Type B pancreatic cell (in vitro differentiated cells): ENCODE measurements around the gene TTLL11. TPM values are rescaled to one million over a fixed set of nuclear protein-coding genes. Genes with fewer than 3 reads are reported as not detected.

ENCODE experiments used
- DNase-seq: peaks from one replicate; pipeline ENCODE4 v3.0.0; 2021; ENCODE audit warnings: mixed read lengths; ENCODE audit not compliant: unreplicated experiment; ENCODE audit errors: extremely low spot score
- H3K27ac Mint-ChIP-seq: 2 replicates; pipeline ENCODE4 v1.8.0; 2021; ENCODE audit warnings: mild to moderate bottlenecking, mixed read lengths
- H3K27me3 Mint-ChIP-seq: 2 replicates; pipeline ENCODE4 v1.8.0; 2021; ENCODE audit warnings: mixed read lengths
- H3K36me3 Mint-ChIP-seq: 2 replicates; pipeline ENCODE4 v1.8.0; 2021; ENCODE audit warnings: mixed read lengths
- H3K4me1 Mint-ChIP-seq: one replicate; pipeline ENCODE4 v1.8.0; 2021; ENCODE audit warnings: mixed read lengths; ENCODE audit not compliant: unreplicated experiment
- H3K4me3 Mint-ChIP-seq: 2 replicates; pipeline ENCODE4 v1.8.0; 2021; ENCODE audit warnings: mild to moderate bottlenecking, mixed read lengths
- H3K9me3 Mint-ChIP-seq: 2 replicates; pipeline ENCODE4 v1.8.0; 2021; ENCODE audit warnings: mixed read lengths
- total RNA-seq: library from RNA; stranded (reverse); gene quantifications from 2 replicates; pipeline ENCODE4 v1.2.1, GENCODE V29; 2021; ENCODE audit warnings: low replicate concordance
- TF ChIP-seq, protein P1 (sequence below): fragments of 200-600 bp; sonication (generic); conservative IDR thresholded peaks from 2 replicates; pipeline ENCODE4 v1.5.0; 2021; ENCODE audit warnings: antibody characterized with exemption, mild to moderate bottlenecking

TTLL11 gene
- total RNA-seq, 1 donor from 2014 or later, result 8.6 TPM

DNA sequence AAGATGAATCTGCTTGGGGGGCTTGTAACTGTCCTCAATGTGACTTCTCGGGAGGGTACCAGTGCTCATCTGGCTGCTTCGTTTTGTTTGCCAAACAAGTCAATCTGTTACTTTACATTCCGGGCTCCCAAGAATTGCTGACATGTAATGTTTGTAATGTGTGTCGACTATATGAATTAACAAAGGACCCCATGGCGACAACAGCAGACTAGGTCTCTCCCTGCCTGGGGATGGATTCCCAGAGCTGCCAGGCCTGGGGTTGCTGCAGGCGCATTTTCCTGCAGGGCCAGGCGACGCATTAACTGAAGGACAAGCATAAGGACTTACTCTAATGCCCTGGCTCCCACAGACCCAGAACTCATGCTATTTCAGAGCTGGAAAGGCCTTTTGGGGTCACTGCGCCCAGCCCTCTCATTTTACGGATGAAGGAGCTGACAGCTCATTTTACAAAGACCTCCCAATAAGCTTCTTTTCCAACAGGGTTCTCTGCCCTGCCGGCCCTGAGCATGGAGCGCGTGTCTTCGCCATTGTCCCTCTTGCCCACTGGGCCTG is 214.8 kb downstream of the TTLL11 start:
- no peak overlapping the region for H3K27ac Mint-ChIP-seq
- no peak for DNase-seq
- H3K9me3 Mint-ChIP-seq, result no peaks in the 10 kb centered on the region
- TF ChIP-seq, protein P1, sequence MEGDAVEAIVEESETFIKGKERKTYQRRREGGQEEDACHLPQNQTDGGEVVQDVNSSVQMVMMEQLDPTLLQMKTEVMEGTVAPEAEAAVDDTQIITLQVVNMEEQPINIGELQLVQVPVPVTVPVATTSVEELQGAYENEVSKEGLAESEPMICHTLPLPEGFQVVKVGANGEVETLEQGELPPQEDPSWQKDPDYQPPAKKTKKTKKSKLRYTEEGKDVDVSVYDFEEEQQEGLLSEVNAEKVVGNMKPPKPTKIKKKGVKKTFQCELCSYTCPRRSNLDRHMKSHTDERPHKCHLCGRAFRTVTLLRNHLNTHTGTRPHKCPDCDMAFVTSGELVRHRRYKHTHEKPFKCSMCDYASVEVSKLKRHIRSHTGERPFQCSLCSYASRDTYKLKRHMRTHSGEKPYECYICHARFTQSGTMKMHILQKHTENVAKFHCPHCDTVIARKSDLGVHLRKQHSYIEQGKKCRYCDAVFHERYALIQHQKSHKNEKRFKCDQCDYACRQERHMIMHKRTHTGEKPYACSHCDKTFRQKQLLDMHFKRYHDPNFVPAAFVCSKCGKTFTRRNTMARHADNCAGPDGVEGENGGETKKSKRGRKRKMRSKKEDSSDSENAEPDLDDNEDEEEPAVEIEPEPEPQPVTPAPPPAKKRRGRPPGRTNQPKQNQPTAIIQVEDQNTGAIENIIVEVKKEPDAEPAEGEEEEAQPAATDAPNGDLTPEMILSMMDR, result no peak
- peaks cover 21% of the 10 kb centered on the region for H3K27me3 Mint-ChIP-seq
- peaks cover 22% of the 10 kb centered on the region for H3K4me1 Mint-ChIP-seq
- H3K36me3 Mint-ChIP-seq, result no peaks in the 10 kb centered on the region
- no peak overlapping the region for H3K4me3 Mint-ChIP-seq

DNA sequence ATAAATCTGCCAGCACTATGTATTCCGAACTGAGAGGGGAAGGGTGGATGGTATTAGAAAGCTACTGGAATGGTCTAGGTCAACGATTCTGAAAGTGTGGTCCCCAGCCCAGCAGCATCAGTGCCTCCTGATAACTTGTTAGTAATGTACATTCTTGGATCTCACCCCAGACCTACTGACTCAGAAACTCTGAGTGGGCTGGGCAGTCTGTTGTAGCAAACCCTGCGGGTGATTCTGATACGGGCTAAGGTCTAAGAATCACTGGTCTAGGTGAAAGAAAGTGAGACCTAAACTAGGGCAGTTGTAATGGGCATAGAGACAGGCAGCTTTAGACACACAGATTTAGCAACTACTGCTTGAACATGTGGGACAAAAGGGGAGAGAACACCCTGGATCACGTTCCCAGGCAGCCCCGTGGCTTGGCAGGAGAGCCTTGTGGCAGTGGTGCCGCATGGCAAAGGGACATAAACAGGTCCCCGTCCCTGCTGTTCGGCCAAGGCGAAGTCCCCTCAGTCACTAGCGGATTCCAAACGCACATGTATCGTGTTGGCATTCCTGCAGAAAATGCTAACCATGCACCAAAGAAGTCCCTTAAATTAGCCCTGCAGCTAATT is 216.3 kb downstream of the TTLL11 start:
- TF ChIP-seq, protein P1, result no peak
- peaks cover 24% of the 10 kb centered on the region for H3K27me3 Mint-ChIP-seq
- no peaks in the 10 kb centered on the region for H3K9me3 Mint-ChIP-seq
- no peaks in the 10 kb centered on the region for H3K36me3 Mint-ChIP-seq
- H3K4me1 Mint-ChIP-seq, result peaks cover 11% of the 10 kb centered on the region
- no peak for DNase-seq
- H3K4me3 Mint-ChIP-seq, result no peak overlapping the region
- H3K27ac Mint-ChIP-seq, result no peak overlapping the region

DNA sequence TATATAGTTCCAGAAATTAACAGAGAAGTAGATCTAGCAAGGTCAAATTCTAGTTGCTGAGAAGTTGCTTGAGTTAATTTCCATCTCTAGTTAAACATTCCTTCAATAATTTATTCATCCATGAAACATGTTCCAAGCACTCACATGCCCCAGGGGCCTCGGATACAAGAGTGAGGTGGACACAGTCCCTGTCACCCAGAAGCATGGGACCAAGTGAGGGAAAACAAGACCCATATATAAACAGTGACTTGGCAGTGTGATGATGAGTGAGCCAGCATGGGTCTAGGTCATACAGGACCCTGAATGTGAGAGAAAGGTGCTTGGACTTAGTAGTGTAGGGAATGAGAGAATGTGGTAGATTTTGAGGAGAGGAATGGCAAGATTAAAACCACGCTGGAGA is 216.9 kb downstream of the TTLL11 start:
- DNase-seq, result no peak
- Mint-ChIP-seq H3K4me3 (no peak overlapping the region), H3K27me3 (peaks cover 26% of the 10 kb centered on the region), H3K9me3 (no peaks in the 10 kb centered on the region), H3K4me1 (peaks cover 9% of the 10 kb centered on the region), H3K36me3 (no peaks in the 10 kb centered on the region), H3K27ac (no peak overlapping the region)
- TF ChIP-seq, protein P1, result no peak

DNA sequence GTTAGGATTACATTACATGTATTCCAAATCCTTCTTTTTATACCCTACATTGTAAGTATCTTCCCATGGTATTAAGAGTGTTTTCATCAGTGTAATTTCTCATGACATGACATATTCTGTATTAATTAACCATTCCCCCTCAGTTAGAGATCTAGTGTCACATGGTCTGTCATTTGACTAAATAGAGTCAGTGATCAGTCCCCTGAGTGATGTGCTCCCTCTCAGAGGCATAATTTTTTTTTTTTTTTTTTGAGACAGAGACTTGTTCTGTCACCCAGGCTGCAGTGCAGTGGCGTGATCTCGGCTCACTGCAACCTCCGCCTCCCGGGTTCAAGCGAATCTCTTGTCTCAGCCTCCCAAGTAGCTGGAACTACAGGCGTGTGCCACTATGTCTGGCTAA is 218.6 kb downstream of the TTLL11 start:
- peaks cover 19% of the 10 kb centered on the region for H3K27me3 Mint-ChIP-seq

DNA sequence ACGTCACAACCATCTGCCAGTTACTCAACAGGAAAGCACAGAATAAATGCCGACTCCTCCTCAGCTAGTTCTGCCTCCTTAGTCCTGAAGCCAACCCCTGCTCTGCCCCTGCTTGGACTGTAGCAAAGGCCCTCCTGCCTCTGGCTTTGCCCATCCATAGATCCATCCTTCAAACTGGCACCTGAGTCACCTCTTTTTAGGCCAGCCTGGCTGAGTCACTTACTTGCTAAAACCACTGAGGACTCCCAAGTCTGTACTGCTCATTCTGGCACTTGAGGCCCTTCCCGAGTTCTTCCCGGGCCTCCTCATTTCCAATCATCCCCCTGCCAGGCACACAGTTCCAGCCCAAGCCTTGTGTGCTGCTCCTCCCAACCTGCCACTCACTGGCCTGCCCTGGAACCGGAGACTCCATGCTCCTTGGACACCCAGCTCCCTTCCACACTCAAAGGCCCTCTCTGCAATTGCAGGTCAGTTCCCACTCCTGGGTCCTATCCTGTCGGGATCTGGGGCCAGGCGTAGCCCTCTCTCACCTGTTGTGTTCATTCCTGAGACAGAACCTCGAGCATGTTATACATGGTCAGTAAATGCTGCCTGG is 221.6 kb downstream of the TTLL11 start:
- H3K4me3 Mint-ChIP-seq, result no peak overlapping the region
- H3K9me3 Mint-ChIP-seq, result no peaks in the 10 kb centered on the region
- H3K27ac Mint-ChIP-seq, result no peak overlapping the region
- peaks cover 4% of the 10 kb centered on the region for H3K4me1 Mint-ChIP-seq
- H3K27me3 Mint-ChIP-seq, result peaks cover 18% of the 10 kb centered on the region
- no peaks in the 10 kb centered on the region for H3K36me3 Mint-ChIP-seq
- TF ChIP-seq, protein P1, result no peak
- DNase-seq, result no peak

More for the DNA sequence above, 218.6 kb downstream of the TTLL11 start:
- H3K4me1 Mint-ChIP-seq, result peaks cover 6% of the 10 kb centered on the region
- no peaks in the 10 kb centered on the region for H3K36me3 Mint-ChIP-seq
- no peak overlapping the region for H3K4me3 Mint-ChIP-seq
- no peaks in the 10 kb centered on the region for H3K9me3 Mint-ChIP-seq
- TF ChIP-seq, protein P1, result no peak
- H3K27ac Mint-ChIP-seq, result no peak overlapping the region
- DNase-seq, result no peak
